Small intestine (tissue), 7 donors: ENCODE measurements around the gene PRKCI. TPM values are rescaled to one million over a fixed set of nuclear protein-coding genes. Genes with fewer than 3 reads are reported as not detected.

Experiments used
- DNase-seq, 2 donors: peaks; one replicate each; pipeline versions ENCODE4 v3.0.0 to v3.0.0-alpha.2; 2013
- FAIRE-seq: peaks from 2 replicates; lab custom pipeline; 2012; peaks lifted over from hg19 to GRCh38; lab: Jason Lieb, UNC
- H3K27ac ChIP-seq, 3 donors: one replicate each; pipeline ENCODE4 v1.5.1; 2013; ENCODE audit warnings: low read length in 2 of 3, mild to moderate bottlenecking in 2 of 3, control low read depth in 1 of 3, inconsistent platforms in 1 of 3, low read depth in 1 of 3, moderate library complexity in 1 of 3
- H3K27me3 ChIP-seq, 3 donors: one replicate each; pipeline ENCODE4 v1.6.1; 2013; ENCODE audit warnings: low read length in 3 of 3, inconsistent platforms in 1 of 3; ENCODE audit not compliant: control insufficient read depth in 3 of 3, insufficient read depth in 3 of 3
- H3K36me3 ChIP-seq, 3 donors: one replicate each; pipeline ENCODE4 v1.6.1; 2013; ENCODE audit warnings: low read length in 3 of 3, inconsistent platforms in 1 of 3, low read depth in 1 of 3, mild to moderate bottlenecking in 1 of 3, moderate library complexity in 1 of 3; ENCODE audit not compliant: control insufficient read depth in 3 of 3, insufficient read depth in 2 of 3
- H3K4me1 ChIP-seq, 3 donors: one replicate each; pipeline ENCODE4 v1.6.1; 2013; ENCODE audit warnings: low read length in 2 of 3, inconsistent platforms in 1 of 3, low read depth in 1 of 3, mild to moderate bottlenecking in 1 of 3, moderate library complexity in 1 of 3; ENCODE audit not compliant: control insufficient read depth in 3 of 3, insufficient read depth in 2 of 3
- H3K4me3 ChIP-seq, 3 donors: one replicate each; pipeline ENCODE4 v1.5.1; 2013; ENCODE audit warnings: low read length in 3 of 3, control low read depth in 1 of 3, inconsistent platforms in 1 of 3, low read depth in 1 of 3, mild to moderate bottlenecking in 1 of 3, moderate library complexity in 1 of 3
- H3K9me3 ChIP-seq, 2 donors: one replicate each; pipeline ENCODE4 v1.6.1; 2013; ENCODE audit warnings: low read depth in 1 of 2, low read length in 1 of 2; ENCODE audit not compliant: control insufficient read depth in 2 of 2, insufficient read depth in 1 of 2
- WGBS, 3 donors: extraction: QIAGEN DNeasy Blood & Tissue Kit; methylation state at CpG; one replicate each; pipeline ENCODE4 v1.1.7; 2013; 5-methylcytosine and 5-hydroxymethylcytosine counted together
- polyA plus RNA-seq, 4 donors: library from polyadenylated mRNA; stranded (reverse) in 3 of 4; unstranded in 1 of 4; fragments of 200-250 nt in 3 of 4; fragments of 120-200 nt in 1 of 4; gene quantifications; one replicate each; pipeline versions ENCODE4 v1.2.1 to v1.2.3, GENCODE V29; 2013
- donor health status: healthy with polysubstance abuse.
- donor health status: control.
- donor health status: control.
- donor health status: Bipolar disorder and iron deficiency.
- donor health status: healthy.

The PRKCI gene
- polyA plus RNA-seq, 4 donors = 13.2 to 28.2 (median 14.7) TPM

- H3K36me3 ChIP-seq = no peaks in the 10 kb centered on the region
- H3K27me3 ChIP-seq = no peaks in the 10 kb centered on the region
- H3K9me3 ChIP-seq = no peaks in the 10 kb centered on the region
- H3K27ac ChIP-seq = peak overlapping the region in 1 of 3 donors; percentile 81
- H3K4me3 ChIP-seq = no peak overlapping the region
- WGBS, 3 donors = 82 to 94% (median 92%) methylated on average over 4 of the region's 4 CpGs
- FAIRE-seq (no peak), DNase-seq (no peak)
- H3K4me1 ChIP-seq = peaks cover 0 to 12% (median 0%) of the 10 kb centered on the region in 3 donors
These were observed 122.7 kb downstream of the PRKCI start for GRCh38 chr3:170344971-170345370.

- FAIRE-seq = no peak
- 91 to 96% (median 95%) methylated on average over 10 to 12 of the region's 12 CpGs for WGBS, 3 donors
These were observed 124.5 kb downstream of the PRKCI start for GRCh38 chr3:170346481-170347392.

GRCh38 chr3:170350515-170351413 lies 128.5 kb downstream of the PRKCI start:
- no peak for FAIRE-seq

More at GRCh38 chr3:170346481-170347392, 124.5 kb downstream of the PRKCI start:
- no peak overlapping the region for H3K4me3 ChIP-seq
- H3K4me1 ChIP-seq = peaks cover 0 to 12% (median 0%) of the 10 kb centered on the region in 3 donors
- DNase-seq = no peak
- H3K9me3 ChIP-seq = no peaks in the 10 kb centered on the region
- H3K36me3 ChIP-seq = no peaks in the 10 kb centered on the region
- H3K27ac ChIP-seq = no peak overlapping the region
- no peaks in the 10 kb centered on the region for H3K27me3 ChIP-seq

GRCh38 chr3:170352936-170353335 lies 130.7 kb downstream of the PRKCI start:
- H3K9me3 ChIP-seq = no peaks in the 10 kb centered on the region
- H3K27me3 ChIP-seq = no peaks in the 10 kb centered on the region
- no peak overlapping the region for H3K4me3 ChIP-seq
- H3K4me1 ChIP-seq = peaks cover 0 to 10% (median 0%) of the 10 kb centered on the region in 3 donors
- FAIRE-seq = no peak
- H3K27ac ChIP-seq = no peak overlapping the region
- no peak for DNase-seq
- 72 to 81% (median 74%) methylated on average over 7 of the region's 7 CpGs for WGBS, 3 donors
- H3K36me3 ChIP-seq = no peaks in the 10 kb centered on the region

More at GRCh38 chr3:170350515-170351413, 128.5 kb downstream of the PRKCI start:
- WGBS, 3 donors = 74 to 82% (median 79%) methylated on average over 8 of the region's 8 CpGs
- peaks cover 0 to 8% (median 0%) of the 10 kb centered on the region in 3 donors for H3K4me1 ChIP-seq
- H3K27ac ChIP-seq = no peak overlapping the region
- no peaks in the 10 kb centered on the region for H3K27me3 ChIP-seq
- no peak for DNase-seq
- no peak overlapping the region for H3K4me3 ChIP-seq
- H3K9me3 ChIP-seq = no peaks in the 10 kb centered on the region
- no peaks in the 10 kb centered on the region for H3K36me3 ChIP-seq

- Histone ChIP-seq H3K27me3 (no peaks in the 10 kb centered on the region), H3K27ac (no peak overlapping the region), H3K4me1 (peaks cover 0 to 10% (median 0%) of the 10 kb centered on the region in 3 donors), H3K36me3 (no peaks in the 10 kb centered on the region), H3K4me3 (no peak overlapping the region), H3K9me3 (no peaks in the 10 kb centered on the region)
- FAIRE-seq (no peak), DNase-seq (no peak)
These were observed 131.3 kb downstream of the PRKCI start for GRCh38 chr3:170353485-170353884.

GRCh38 chr3:170354760-170355159 lies 132.5 kb downstream of the PRKCI start:
- WGBS, 3 donors = 88 to 91% (median 90%) methylated on average over 4 of the region's 4 CpGs
- H3K4me3 ChIP-seq = no peak overlapping the region
- H3K36me3 ChIP-seq = peaks cover 0 to 3% (median 0%) of the 10 kb centered on the region in 3 donors
- FAIRE-seq = no peak
- H3K27ac ChIP-seq = no peak overlapping the region
- H3K4me1 ChIP-seq = peaks cover 0 to 15% (median 0%) of the 10 kb centered on the region in 3 donors
- DNase-seq = no peak
- H3K27me3 ChIP-seq = no peaks in the 10 kb centered on the region
- H3K9me3 ChIP-seq = no peaks in the 10 kb centered on the region

Other genes starting within 250 kb of the PRKCI start
- gene GPR160, start 184.4 kb upstream of the PRKCI start, polyA plus RNA-seq = 100 to 1,000 TPM in 1 of 4 donors, 10 to 100 TPM in 3; 48.6 to 358 (median 55.8) TPM
- gene PHC3, start 40.7 kb upstream of the PRKCI start, polyA plus RNA-seq = 10 to 100 TPM in 1 of 4 donors, 1 to 10 TPM in 3; 2.5 to 30.4 (median 4.3) TPM
- 10 to 100 TPM; 10.6 to 47.6 (median 16.6) TPM for gene SKIL, start 135.3 kb downstream of the PRKCI start, polyA plus RNA-seq
- 1 to 10 TPM in 1 of 4 donors, under 1 TPM in 3; 0.45 to 6.5 (median 0.52) TPM for gene CLDN11, start 196.4 kb downstream of the PRKCI start, polyA plus RNA-seq